Karpas-422 (cell line): ENCODE results near the gene DLGAP4. TPM values are rescaled to one million over a fixed set of nuclear protein-coding genes. Genes with fewer than 3 reads are reported as not detected.

Experiments
- DNase-seq: peaks from one replicate; pipeline ENCODE4 v3.0.0-alpha.2; 2015
- H2AFZ ChIP-seq: fragments of 200-600 bp; sonication (generic); 2 replicates; pipeline ENCODE4 v1.6.1; 2014; ENCODE audit warnings: antibody characterized with exemption, low read length, mixed read lengths
- H3K27ac ChIP-seq: fragments of 200-600 bp; sonication (generic); 2 replicates; pipeline ENCODE4 v1.5.1; 2014; ENCODE audit warnings: mild to moderate bottlenecking, low read length, moderate library complexity
- H3K27me3 ChIP-seq: fragments of 200-600 bp; sonication (generic); 2 replicates; pipeline ENCODE4 v1.6.1; 2014; ENCODE audit warnings: low read length, mixed read lengths
- H3K36me3 ChIP-seq: fragments of 200-600 bp; sonication (generic); 2 replicates; pipeline ENCODE4 v1.6.1; 2014; ENCODE audit warnings: low read length, mixed read lengths; ENCODE audit not compliant: insufficient read depth
- H3K4me1 ChIP-seq: fragments of 200-600 bp; sonication (generic); 2 replicates; pipeline ENCODE4 v1.6.1; 2014; ENCODE audit warnings: mild to moderate bottlenecking, low read length, mixed read lengths
- H3K4me2 ChIP-seq: fragments of 200-600 bp; sonication (generic); 2 replicates; pipeline ENCODE4 v1.6.1; 2014; ENCODE audit warnings: low read length, low read depth, mild to moderate bottlenecking; ENCODE audit not compliant: poor library complexity, severe bottlenecking
- H3K4me3 ChIP-seq: fragments of 200-600 bp; sonication (generic); 2 replicates; pipeline ENCODE4 v1.5.1; 2014; ENCODE audit warnings: mild to moderate bottlenecking, antibody characterized with exemption, low read length, mixed read lengths
- H3K79me2 ChIP-seq: fragments of 200-600 bp; sonication (generic); 2 replicates; pipeline ENCODE4 v1.6.1; 2014; ENCODE audit warnings: mild to moderate bottlenecking, low read length, mixed read lengths
- H3K9ac ChIP-seq: fragments of 200-600 bp; sonication (generic); 2 replicates; pipeline ENCODE4 v1.6.0; 2014; ENCODE audit warnings: low read length
- H3K9me2 ChIP-seq: fragments of 200-600 bp; sonication (generic), shearing (Covaris generic); replicated peaks from 2 replicates; pipeline ENCODE4 v1.6.0; 2014; ENCODE audit warnings: mild to moderate bottlenecking, low read length, moderate library complexity; ENCODE audit not compliant: insufficient read depth
- H3K9me3 ChIP-seq: fragments of 300-700, 200-600 bp; sonication (generic); 2 replicates; pipeline ENCODE4 v1.6.1; 2014; ENCODE audit warnings: low read length, mixed read lengths
- H4K20me1 ChIP-seq: fragments of 200-600 bp; sonication (generic); 2 replicates; pipeline ENCODE4 v1.6.1; 2014; ENCODE audit warnings: mild to moderate bottlenecking, antibody characterized with exemption, low read length, low read depth; ENCODE audit not compliant: insufficient read depth
- total RNA-seq: library from RNA; depleted of rRNA; stranded (reverse); fragments of >200 nt; shearing (Covaris generic); gene quantifications from 2 replicates; pipeline ENCODE4 v1.2.3, GENCODE V29; 2014; ENCODE audit warnings: low replicate concordance

Gene DLGAP4
- total RNA-seq, 1 experiment from 2014 or later = 7.5 TPM

- DNase-seq = no peak
- Histone ChIP-seq H3K36me3 (no peaks in the 10 kb centered on the region), H3K27me3 (no peaks in the 10 kb centered on the region), H4K20me1 (no peaks in the 10 kb centered on the region), H3K9me3 (no peaks in the 10 kb centered on the region), H3K9ac (no peak overlapping the region), H3K4me1 (no peaks in the 10 kb centered on the region), H3K27ac (no peak overlapping the region), H2AFZ (no peak overlapping the region), H3K4me2 (no peak overlapping the region), H3K9me2 (no peaks in the 10 kb centered on the region), H3K4me3 (no peak overlapping the region), H3K79me2 (peaks cover 5% of the 10 kb centered on the region; the same call in 1 of the 2 replicates)
Observed at GRCh38 chr20:36544134-36545018, 238.2 kb downstream of the DLGAP4 start.

- Histone ChIP-seq H2AFZ (no peak overlapping the region), H4K20me1 (no peaks in the 10 kb centered on the region), H3K27me3 (no peaks in the 10 kb centered on the region), H3K9me3 (no peaks in the 10 kb centered on the region), H3K9ac (no peak overlapping the region), H3K79me2 (peaks cover 10% of the 10 kb centered on the region; the same call in 1 of the 2 replicates), H3K4me2 (no peak overlapping the region), H3K9me2 (no peaks in the 10 kb centered on the region), H3K27ac (no peak overlapping the region), H3K36me3 (no peaks in the 10 kb centered on the region), H3K4me3 (no peak overlapping the region), H3K4me1 (no peaks in the 10 kb centered on the region)
- no peak for DNase-seq
Observed at GRCh38 chr20:36546111-36546736, 240.1 kb downstream of the DLGAP4 start.

DNA sequence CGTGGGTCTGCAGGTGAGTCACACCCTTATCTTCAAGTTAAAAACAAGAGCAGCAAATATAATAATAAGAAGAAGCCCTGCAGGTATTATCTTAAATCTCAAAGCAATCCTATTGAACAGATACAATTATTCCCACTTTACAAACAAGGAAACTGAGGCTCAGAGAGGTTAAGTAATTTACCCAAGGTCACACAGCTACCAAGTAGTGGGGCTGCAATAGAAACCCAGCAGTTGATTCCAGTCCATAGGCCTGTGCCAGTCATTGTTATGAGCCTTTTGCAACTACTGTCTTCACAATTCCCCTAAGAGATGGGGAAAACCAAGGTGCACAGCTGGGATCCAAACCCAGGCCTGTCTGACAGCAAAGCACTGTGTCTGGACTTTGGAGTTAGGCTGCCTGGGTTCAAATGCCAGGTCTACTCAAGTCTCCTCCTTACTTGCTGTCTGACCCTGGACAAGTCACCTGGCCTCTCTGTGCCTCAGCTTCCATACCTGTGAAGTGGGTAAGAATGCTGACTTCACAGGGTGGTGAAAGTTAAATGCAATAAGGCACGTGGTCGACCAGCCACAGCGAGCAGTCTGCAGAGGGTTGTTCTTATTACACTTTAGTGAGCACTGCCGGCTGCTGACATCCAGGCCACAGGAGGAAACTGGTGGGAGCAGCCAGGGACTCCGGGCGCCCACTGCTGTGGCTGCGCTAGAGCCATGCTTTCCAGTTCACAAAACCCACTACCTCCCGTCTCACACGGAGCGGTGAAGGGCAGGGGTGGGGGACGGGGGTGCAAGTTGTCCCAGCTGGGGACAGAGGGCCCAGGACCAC, 241.3 kb downstream of the DLGAP4 start:
- Histone ChIP-seq H3K9me2 (no peaks in the 10 kb centered on the region), H4K20me1 (no peaks in the 10 kb centered on the region), H3K4me3 (no peak overlapping the region), H3K79me2 (peaks cover 10% of the 10 kb centered on the region; the same call in 1 of the 2 replicates), H3K4me2 (no peak overlapping the region), H3K27me3 (no peaks in the 10 kb centered on the region), H3K36me3 (no peaks in the 10 kb centered on the region), H3K4me1 (no peaks in the 10 kb centered on the region), H3K9ac (no peak overlapping the region), H3K9me3 (no peaks in the 10 kb centered on the region), H3K27ac (no peak overlapping the region), H2AFZ (no peak overlapping the region)
- no peak for DNase-seq

DNA sequence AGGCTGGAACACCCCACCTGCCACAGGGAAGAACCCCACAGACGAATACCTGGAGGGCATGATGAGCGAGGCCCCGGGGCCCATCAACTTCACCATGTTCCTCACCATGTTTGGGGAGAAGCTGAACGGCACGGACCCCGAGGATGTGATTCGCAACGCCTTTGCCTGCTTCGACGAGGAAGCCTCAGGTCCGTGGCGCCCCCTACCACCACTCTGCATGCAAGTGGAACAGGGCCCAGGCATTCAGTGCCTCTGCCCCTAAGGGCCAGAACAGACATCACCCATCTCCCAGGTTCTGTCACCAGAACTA, 241.8 kb downstream of the DLGAP4 start:
- Histone ChIP-seq H3K27me3 (no peaks in the 10 kb centered on the region), H2AFZ (no peak overlapping the region), H3K9me3 (no peaks in the 10 kb centered on the region), H3K36me3 (no peaks in the 10 kb centered on the region), H3K9ac (no peak overlapping the region), H3K4me2 (no peak overlapping the region), H3K9me2 (no peaks in the 10 kb centered on the region), H3K4me3 (no peak overlapping the region), H3K79me2 (peaks cover 10% of the 10 kb centered on the region; the same call in 1 of the 2 replicates), H4K20me1 (no peaks in the 10 kb centered on the region), H3K4me1 (no peaks in the 10 kb centered on the region), H3K27ac (no peak overlapping the region)
- no peak for DNase-seq

- H3K9ac ChIP-seq = no peak overlapping the region
- no peak for DNase-seq
- H4K20me1 ChIP-seq = no peaks in the 10 kb centered on the region
Observed at GRCh38 chr20:36548704-36549627, 242.8 kb downstream of the DLGAP4 start.

GRCh38 chr20:36549628-36549941, 243.4 kb downstream of the DLGAP4 start:
- peaks cover 10% of the 10 kb centered on the region; the same call in 1 of the 2 replicates for H3K79me2 ChIP-seq
- no peaks in the 10 kb centered on the region; the same call in 1 of the 2 replicates for H3K4me1 ChIP-seq
- DNase-seq = no peak
- H3K9ac ChIP-seq = no peak overlapping the region
- no peak overlapping the region for H3K4me2 ChIP-seq
- no peaks in the 10 kb centered on the region for H3K9me3 ChIP-seq
- H4K20me1 ChIP-seq = no peaks in the 10 kb centered on the region
- H3K36me3 ChIP-seq = no peaks in the 10 kb centered on the region
- no peak overlapping the region for H3K27ac ChIP-seq
- no peaks in the 10 kb centered on the region for H3K9me2 ChIP-seq
- no peak overlapping the region for H2AFZ ChIP-seq
- no peak overlapping the region for H3K4me3 ChIP-seq
- H3K27me3 ChIP-seq = no peaks in the 10 kb centered on the region

More at GRCh38 chr20:36548704-36549627, 242.8 kb downstream of the DLGAP4 start:
- Histone ChIP-seq H3K9me3 (no peaks in the 10 kb centered on the region), H3K79me2 (peaks cover 10% of the 10 kb centered on the region; the same call in 1 of the 2 replicates), H2AFZ (no peak overlapping the region), H3K27me3 (no peaks in the 10 kb centered on the region), H3K36me3 (no peaks in the 10 kb centered on the region), H3K4me3 (no peak overlapping the region), H3K9me2 (no peaks in the 10 kb centered on the region), H3K4me1 (no peaks in the 10 kb centered on the region; the same call in 1 of the 2 replicates), H3K4me2 (no peak overlapping the region), H3K27ac (no peak overlapping the region)

DNA sequence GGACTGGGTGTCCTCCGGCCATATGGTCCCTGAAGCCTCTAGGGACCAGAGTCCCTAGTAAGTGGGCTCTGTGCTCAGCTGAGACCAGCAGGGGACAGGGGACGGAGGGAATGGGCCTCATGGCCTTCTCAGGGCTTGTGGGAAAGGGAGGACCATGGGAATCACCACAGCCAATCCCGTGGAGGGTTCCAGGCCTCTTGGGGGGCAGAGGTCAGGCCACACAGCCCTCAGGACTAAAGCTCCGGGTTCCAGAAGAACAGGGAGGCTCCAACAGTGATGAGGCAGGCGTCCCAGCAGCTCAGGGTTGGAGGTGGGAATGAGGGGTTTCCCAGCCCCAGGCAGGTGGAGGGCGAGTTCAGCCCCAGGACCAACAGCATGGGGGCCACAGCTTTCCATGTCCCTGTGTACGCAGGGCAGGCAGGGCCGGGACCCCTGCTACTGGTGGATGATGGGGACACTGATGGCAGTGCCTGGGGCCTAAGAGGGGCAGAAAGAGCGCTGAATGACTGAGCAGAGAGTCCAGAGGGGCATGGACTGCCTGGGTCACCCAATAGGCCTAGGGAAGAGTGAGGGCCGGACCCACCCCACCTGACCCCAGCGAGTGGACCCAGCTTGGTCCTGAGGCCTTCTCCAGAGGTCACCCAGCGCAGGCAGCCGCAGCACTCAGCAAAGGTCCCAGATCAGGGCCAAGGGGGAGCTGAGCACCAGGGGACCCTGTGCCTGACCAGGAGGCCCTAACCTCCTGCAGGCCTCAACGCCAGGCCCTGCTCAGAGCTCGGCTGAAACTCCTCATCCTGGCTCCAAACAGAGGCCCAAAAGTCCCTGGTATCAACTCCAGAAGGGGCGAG, 244.0 kb downstream of the DLGAP4 start:
- no peak for DNase-seq
- no peaks in the 10 kb centered on the region for H4K20me1 ChIP-seq
- H3K9me3 ChIP-seq = no peaks in the 10 kb centered on the region
- no peaks in the 10 kb centered on the region; the same call in 1 of the 2 replicates for H3K4me1 ChIP-seq
- H3K9ac ChIP-seq = no peak overlapping the region
- H3K4me3 ChIP-seq = no peak overlapping the region
- H3K4me2 ChIP-seq = no peak overlapping the region
- no peaks in the 10 kb centered on the region for H3K27me3 ChIP-seq
- no peaks in the 10 kb centered on the region for H3K36me3 ChIP-seq
- no peaks in the 10 kb centered on the region for H3K9me2 ChIP-seq
- H3K79me2 ChIP-seq = peaks cover 13% of the 10 kb centered on the region; the same call in 1 of the 2 replicates
- H2AFZ ChIP-seq = no peak overlapping the region
- H3K27ac ChIP-seq = no peak overlapping the region
